HG02973 (cell line): ENCODE results near the gene ETV5.

ENCODE experiments used
- ATAC-seq: cut with Tn5 transposase; IDR thresholded peaks from one replicate; pipeline ENCODE4 v1.9.1; 2021; ENCODE audit warnings: moderate library complexity; ENCODE audit not compliant: unreplicated experiment

ETV5 gene

GRCh38 chr3:186070133-186070532 lies 38.8 kb downstream of the ETV5 start:
- ATAC-seq, result no peak

DNA sequence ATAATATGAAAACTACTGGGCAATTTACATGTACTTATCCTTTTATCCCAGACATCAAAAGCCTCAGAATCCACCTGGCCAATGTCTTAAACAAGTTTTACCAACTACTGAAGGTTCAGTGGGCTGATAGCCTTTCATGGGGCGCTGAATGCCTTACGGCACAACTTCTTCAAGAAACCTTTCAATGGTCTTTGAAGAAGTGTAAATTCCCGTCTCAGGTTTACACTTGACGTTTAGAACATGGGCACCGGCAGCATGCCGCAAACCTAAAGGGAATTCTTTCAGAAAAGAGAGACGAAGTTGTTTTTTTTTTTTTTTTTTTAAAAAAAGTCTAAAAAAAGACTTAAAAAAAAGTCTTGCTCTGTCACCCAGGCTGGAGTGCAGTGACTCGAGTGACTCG lies 39.7 kb downstream of the ETV5 start:
- ATAC-seq, result no peak

DNA sequence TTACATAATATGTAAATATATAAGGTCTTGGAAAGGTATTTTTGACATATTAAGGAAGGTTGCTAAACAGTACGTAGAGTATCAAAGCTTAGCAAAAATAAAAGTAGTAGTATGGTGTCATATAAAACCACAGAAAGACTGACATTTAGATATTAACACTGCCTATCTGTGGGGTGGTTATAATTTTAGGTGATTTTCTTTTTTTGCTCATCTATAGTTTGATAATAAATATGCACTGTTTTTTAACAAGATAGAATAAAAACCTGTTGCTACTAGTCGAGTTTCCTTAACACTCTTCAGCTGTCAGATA lies 40.7 kb downstream of the ETV5 start:
- ATAC-seq, result no peak

DNA sequence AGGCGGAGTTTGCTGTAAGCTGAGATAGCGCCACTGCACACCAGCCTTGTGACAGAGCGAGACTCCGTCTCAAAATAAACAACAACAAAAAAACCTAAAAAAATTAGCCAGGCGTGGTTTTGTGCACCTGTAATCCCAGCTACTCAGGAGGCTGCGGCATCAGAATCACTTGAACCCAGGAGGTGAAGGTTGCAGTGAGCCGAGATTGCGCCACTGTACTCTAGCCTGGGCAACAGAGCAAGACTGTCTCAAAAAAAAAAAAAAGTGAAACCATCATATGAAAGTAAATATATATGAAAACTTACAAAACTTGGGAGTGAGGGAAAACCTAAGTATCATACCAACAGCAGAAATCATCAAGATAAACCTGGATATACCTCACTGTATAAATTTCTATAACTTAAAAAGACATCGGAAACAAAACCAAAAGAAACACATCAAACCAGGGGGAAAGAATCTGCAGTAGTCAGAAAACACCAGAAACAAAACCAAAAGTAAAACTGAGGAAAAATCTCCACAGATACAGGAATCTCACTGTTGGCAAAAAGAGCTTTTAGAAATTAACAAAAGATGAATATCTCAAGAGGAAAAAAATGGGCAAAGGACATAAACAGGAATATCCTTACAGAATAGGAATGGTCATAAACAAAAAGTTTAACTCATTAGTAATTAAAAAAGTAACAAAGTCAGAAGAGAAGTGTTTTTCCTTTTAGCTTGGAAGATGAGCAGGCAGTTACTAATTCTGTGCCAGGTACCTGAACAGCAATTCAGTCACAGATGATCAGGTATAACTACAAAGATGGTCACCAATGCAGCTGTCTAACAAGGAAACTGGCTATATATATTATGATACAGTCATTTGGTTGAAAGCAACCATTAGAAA lies 41.3 kb downstream of the ETV5 start:
- no peak for ATAC-seq

DNA sequence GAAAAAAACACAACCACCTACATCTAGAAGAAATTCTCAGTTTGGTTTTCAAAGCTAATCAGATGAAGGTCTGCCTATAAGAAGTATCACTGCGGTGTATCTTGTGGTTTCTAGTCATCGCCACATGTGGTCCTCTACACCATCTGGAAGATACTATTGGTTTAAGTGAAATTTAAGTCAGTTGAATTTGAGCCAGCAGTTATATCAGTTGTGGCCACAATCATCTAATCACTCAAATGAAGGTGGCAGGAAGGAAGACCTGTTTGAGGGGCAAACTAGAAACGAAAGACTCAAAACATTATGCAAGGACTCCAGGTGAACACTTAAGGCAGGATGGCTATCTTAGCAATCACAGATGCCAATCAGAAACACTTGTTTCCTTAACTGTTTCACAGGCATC lies 48.7 kb downstream of the ETV5 start:
- ATAC-seq, result no peak

- ATAC-seq, result no peak
Measured at GRCh38 chr3:186059192-186059591, 49.7 kb downstream of the ETV5 start.

DNA sequence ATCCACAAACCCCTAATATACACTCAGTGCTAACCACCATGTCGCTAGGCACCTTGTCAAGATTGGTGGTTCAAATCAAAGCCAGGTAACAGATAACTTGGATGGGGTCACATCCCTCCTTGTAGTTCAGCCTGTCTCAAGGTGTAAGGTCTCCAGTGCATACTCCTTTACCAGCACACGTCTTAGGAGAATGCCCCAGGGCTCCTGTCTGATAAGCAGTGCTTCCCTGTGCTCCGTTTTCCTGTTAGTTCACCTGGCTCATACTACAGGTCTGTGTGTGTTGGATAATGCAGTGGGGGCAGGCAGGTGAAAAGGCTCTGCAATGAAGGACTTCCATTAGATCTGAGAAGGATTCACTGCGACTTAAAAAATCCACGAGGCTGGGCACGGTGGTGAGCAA lies 50.7 kb downstream of the ETV5 start:
- no peak for ATAC-seq

- ATAC-seq, result no peak
Measured at GRCh38 chr3:186057594-186057993, 51.3 kb downstream of the ETV5 start.

DNA sequence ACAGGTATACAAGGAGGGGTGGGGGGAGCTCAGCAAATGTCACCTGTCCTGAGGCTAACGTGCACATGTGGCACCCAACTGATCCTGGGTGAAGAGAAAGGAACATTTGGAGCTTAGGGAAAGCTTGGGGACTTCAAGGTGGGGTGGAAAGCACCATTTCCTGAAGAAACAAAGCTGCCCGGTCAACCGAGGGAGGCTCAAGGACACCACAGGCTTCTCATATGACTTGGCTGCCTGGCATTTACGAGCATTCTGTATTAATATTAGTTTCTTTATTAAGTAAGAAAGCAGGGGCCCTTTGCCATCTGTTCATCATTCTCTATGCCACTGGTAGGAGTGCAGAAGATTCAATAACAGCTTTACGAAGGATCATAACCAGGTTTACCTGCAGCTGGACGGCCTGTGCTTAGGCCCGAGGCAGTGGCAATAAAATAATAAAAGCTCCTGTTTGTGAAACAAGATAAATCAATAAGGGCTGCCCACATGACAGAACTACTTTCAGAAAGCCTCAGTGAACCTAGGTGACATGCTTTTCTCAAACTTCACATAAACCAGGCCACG lies 54.0 kb downstream of the ETV5 start:
- ATAC-seq, result no peak

GRCh38 chr3:186053954-186054791 lies 54.7 kb downstream of the ETV5 start:
- no peak for ATAC-seq

GRCh38 chr3:186052096-186052840 lies 56.6 kb downstream of the ETV5 start:
- ATAC-seq, result no peak

DNA sequence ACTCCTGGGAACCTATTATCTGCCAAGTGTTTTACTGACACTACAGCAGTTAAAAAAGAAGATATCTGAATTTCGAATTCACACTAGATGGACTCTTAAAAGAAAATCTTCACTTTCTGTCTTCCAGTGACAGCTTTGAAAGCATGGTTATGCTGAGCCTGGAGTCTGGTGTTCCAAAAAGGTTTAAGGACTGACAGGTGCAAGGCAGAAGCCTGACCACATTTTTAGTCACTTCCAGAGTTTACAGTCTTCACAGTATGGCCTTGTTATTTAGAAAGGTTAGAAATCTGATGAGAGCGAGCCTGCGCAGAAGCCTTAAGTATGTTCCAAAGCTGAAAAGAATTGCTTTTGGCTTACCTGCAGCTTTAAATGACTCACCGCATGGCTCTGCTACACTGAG lies 59.9 kb downstream of the ETV5 start:
- ATAC-seq, result no peak

- no peak for ATAC-seq
Measured at GRCh38 chr3:186048119-186048518, 60.8 kb downstream of the ETV5 start.

DNA sequence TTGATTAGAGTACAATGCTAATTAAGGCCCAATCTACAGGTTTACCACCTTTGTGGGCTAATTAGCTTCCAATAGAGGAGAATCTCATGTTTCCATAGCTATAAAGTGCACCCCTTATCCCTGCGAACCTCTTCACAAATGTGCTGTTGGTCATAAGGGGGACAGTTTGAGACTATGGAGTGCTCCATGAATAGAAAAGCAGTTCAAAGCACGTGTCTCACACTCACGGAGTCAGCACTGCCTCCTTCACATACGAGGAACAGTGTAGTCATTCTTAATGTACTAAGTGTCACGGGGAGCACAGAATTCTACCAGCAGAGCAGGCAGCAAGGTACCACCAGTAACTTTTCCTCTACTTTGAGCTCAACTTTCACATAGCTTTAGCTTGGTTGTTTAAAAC lies 62.1 kb downstream of the ETV5 start:
- no peak for ATAC-seq

DNA sequence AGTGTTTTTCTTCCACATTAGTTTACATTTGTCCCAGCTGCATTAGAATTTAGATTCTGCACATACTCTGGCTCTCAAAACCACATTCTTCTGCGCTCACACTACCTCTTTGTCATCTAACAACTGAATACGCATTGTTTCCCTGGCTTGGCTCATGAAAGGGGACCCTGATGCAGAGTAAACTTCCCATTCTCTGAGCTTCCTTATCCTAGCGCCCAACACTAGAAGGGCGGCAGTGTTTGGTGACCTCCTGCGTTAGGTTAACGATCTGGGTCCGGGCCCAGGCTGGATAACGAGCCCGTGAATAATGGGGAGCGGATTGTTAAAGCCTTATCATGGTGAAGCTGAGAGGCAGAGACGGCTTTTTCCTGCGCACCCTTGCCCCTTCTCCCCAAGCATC lies 63.9 kb downstream of the ETV5 start:
- no peak for ATAC-seq

- ATAC-seq, result no peak
Measured at GRCh38 chr3:186044427-186044826, 64.5 kb downstream of the ETV5 start.

GRCh38 chr3:186042521-186043202 lies 66.2 kb downstream of the ETV5 start:
- ATAC-seq, result no peak

GRCh38 chr3:186042036-186042435 lies 66.9 kb downstream of the ETV5 start:
- no peak for ATAC-seq

DNA sequence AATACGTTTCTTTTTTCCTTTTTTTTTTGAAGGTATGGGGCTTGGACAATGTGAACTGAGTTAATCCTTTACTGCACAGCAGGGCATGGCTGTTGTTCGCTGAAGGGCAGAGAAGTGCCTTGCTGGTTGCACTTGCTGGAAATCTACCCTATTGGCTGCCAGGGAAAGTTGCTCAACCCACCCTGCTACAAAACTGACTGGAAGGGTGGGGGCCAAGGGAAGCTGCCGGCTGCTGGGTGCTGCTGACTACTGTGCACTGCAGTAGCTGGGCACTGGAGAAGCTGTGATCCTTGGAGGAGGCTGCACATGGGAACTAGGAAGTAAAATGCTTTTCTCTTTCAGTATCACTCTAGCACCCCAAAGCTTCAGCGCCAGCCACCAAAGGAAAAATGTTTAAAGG lies 70.5 kb downstream of the ETV5 start:
- no peak for ATAC-seq

DNA sequence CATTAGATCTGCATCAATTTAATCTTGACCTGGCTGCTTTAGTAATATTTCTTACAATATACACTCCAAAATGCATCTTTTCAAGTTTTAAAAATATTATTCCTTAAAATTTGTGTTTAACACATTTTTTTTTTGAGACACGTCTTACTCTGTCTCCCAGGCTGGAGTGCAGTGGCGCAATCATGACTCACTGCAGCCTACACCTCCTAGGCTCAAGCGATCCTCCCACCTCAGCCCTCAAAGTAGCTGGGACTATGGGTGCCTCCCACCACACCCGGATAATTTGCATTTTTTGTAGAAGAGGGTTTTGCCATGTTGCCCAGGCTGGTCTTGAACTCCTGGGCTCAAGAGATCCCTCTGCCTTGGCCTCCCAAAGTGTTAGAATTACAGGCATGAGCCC lies 73.6 kb downstream of the ETV5 start:
- no peak for ATAC-seq

DNA sequence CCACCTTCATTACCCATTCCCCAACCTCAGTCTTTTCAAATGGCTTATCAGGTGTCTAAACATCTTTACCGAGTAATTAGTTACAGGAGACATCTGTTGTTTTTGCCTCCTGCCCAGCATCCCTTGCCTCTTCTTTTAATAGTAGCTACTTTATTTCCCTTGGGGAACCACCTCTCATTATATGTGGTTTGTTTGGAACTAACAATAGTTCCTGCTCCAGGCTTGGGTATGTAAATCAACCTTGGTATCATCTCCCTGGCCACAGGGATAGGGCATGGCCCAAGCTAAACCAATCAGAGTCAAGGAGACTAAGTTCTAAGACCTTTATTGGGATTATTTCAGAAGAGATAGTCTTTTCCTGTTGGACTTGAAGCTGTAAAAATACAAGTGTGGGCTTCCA lies 76.6 kb downstream of the ETV5 start:
- ATAC-seq, result no peak
